ENCODE measurements around the gene PTPRM. TPM values are rescaled to one million over a fixed set of nuclear protein-coding genes. Genes with fewer than 3 reads are reported as not detected.

The PTPRM gene
- total RNA-seq, 1 donor from 2014 or later = 11.5 TPM

DNA sequence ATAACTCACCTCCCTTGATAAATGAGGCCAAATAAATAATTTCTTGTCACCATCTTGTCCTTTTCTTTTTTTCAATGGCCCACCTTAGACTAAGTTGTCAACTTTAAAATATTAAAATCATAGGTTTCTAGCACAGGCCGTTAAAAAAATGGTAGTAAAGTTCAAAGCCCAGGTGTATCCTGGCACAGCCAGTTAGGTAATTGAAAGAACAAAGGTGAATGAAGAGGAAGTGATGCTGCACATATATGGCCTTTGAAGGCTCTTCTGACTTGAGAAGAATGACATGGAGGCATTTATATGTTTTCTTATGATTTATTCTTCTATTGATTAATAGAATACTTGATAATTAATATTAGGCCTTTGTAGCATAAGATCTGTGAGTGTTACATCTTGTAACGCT, 208.7 kb downstream of the PTPRM start:
- no peaks in the 10 kb centered on the region for H3K27me3 Mint-ChIP-seq
- H3K4me1 Mint-ChIP-seq = no peaks in the 10 kb centered on the region
- H3K9me3 Mint-ChIP-seq = no peaks in the 10 kb centered on the region
- H3K36me3 Mint-ChIP-seq (ENCODE audit: low read depth) = no peaks in the 10 kb centered on the region
- intact Hi-C loops (cut with micrococcal nuclease) = no loop called here
- no peak overlapping the region for H3K27ac Mint-ChIP-seq
- DNase-seq = no peak
- H3K4me3 Mint-ChIP-seq = no peak overlapping the region

DNA sequence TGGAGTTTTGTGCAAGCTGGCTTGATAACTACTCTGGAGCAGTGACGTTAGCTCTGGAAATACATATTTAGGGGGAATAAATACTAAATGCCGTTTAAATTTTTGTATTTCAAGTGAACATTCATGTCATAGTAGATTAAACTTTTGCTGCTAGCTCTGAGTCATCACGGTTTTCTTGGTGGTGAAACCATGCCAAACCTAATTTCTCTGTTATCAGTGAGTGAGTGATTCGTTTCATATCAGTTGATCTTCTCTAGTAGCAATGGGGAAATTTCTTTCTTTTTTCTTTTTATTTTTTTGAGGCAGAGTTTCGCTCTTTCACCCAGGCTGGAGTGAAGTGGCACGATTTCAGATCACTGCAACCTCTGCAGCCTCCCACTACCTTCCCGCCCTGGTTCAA, 211.1 kb downstream of the PTPRM start:
- H3K4me1 Mint-ChIP-seq = no peaks in the 10 kb centered on the region
- H3K9me3 Mint-ChIP-seq = no peaks in the 10 kb centered on the region
- H3K36me3 Mint-ChIP-seq (ENCODE audit: low read depth) = no peaks in the 10 kb centered on the region
- no peak overlapping the region for H3K4me3 Mint-ChIP-seq
- no peak overlapping the region for H3K27ac Mint-ChIP-seq
- no peaks in the 10 kb centered on the region for H3K27me3 Mint-ChIP-seq
- intact Hi-C loops (cut with micrococcal nuclease) = no loop called here
- no peak for DNase-seq

DNA sequence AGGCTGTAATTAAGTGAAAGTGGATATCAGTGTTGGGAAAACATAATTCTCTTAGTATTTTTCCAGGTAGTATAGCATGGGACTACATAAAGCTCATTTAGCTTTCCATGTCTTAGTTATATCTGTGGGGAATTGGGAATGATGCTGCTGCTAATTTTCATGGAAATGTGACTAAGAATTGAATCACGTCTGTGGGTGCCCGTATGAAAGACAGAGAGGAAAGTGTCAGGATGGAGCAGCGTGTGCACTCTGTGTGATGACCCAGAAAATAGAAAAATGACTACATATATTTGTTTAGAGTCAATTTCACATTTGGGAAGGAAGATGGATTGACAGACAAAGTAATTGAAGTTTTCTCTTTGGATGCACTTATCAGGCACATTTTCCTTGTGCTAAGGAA, 212.1 kb downstream of the PTPRM start:
- Mint-ChIP-seq H3K9me3 (no peaks in the 10 kb centered on the region), H3K27me3 (no peaks in the 10 kb centered on the region), H3K4me3 (no peak overlapping the region), H3K27ac (no peak overlapping the region), H3K4me1 (no peaks in the 10 kb centered on the region), H3K36me3 (ENCODE audit: low read depth) (no peaks in the 10 kb centered on the region)
- intact Hi-C loops (cut with micrococcal nuclease) = no loop called here
- DNase-seq = no peak

DNA sequence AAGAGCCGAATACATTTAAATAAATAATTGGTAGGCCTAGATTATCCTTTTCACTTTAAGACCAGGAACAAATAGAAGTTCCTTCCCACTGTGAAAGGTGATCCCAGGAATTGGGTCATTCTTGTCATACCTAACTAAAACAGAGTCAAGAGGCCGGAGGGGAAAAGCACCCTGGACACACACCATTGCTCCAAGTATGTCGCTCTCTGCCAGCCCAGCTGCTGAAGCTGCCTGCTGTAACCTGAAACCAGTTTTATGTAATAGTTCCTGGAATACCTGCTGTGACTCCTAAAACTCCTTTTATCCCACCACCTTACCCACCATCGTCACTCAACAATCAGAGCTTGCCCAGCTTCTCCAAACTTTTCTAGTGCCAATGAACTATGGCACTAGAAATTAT, 217.1 kb downstream of the PTPRM start:
- intact Hi-C loops (cut with micrococcal nuclease) = no loop called here
- no peak overlapping the region for H3K4me3 Mint-ChIP-seq
- H3K4me1 Mint-ChIP-seq = no peaks in the 10 kb centered on the region
- H3K27ac Mint-ChIP-seq = no peak overlapping the region
- no peak for DNase-seq
- H3K27me3 Mint-ChIP-seq = no peaks in the 10 kb centered on the region
- H3K9me3 Mint-ChIP-seq = peaks cover 4% of the 10 kb centered on the region
- no peaks in the 10 kb centered on the region for H3K36me3 Mint-ChIP-seq (ENCODE audit: low read depth)

DNA sequence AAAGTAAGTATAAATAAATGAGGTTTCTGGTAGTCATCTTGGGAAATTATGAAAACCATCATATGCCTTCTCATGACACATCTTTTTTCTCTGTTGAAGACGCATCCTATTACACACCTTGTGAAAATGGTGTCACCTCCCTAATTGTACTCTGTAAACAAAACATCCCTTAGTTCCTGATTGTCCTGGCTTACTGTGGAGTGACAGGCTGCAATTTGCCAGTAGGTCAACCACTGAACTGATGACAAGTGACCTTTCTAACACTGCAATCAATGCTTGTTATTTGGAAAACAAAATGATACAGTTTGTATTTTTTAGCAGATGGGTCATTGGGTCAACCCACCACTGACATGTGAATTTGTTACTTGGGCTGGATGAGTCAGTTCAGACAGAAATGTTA, 219.5 kb downstream of the PTPRM start:
- no peak for DNase-seq
- intact Hi-C loops (cut with micrococcal nuclease) = no loop called here
- no peak overlapping the region for H3K4me3 Mint-ChIP-seq
- no peaks in the 10 kb centered on the region for H3K27me3 Mint-ChIP-seq
- H3K36me3 Mint-ChIP-seq (ENCODE audit: low read depth) = no peaks in the 10 kb centered on the region
- no peaks in the 10 kb centered on the region for H3K4me1 Mint-ChIP-seq
- peaks cover 4% of the 10 kb centered on the region for H3K9me3 Mint-ChIP-seq
- no peak overlapping the region for H3K27ac Mint-ChIP-seq

DNA sequence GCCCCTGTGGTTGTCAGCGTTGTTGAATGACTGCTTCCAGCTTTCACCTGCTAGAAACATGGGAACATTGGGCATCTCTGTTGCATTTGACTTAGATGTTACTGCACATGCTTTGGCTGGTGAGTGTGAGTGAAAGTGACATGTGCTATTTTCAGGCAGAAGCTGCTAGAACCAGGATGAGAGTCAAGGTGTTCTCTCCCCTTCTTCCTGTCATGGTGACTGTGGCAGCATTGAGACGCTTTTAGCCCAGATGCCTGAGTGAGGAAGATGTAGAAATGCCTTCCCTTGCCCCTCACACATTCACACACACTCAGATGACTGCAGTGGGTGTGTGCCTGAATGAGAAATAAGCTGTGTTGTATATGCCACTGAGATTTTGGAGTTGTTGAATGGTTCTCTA, 220.2 kb downstream of the PTPRM start:
- Mint-ChIP-seq H3K27me3 (no peaks in the 10 kb centered on the region), H3K4me1 (no peaks in the 10 kb centered on the region), H3K27ac (no peak overlapping the region), H3K4me3 (no peak overlapping the region), H3K36me3 (ENCODE audit: low read depth) (no peaks in the 10 kb centered on the region), H3K9me3 (peaks cover 4% of the 10 kb centered on the region)
- DNase-seq = no peak
- intact Hi-C loops (cut with micrococcal nuclease) = no loop called here

DNA sequence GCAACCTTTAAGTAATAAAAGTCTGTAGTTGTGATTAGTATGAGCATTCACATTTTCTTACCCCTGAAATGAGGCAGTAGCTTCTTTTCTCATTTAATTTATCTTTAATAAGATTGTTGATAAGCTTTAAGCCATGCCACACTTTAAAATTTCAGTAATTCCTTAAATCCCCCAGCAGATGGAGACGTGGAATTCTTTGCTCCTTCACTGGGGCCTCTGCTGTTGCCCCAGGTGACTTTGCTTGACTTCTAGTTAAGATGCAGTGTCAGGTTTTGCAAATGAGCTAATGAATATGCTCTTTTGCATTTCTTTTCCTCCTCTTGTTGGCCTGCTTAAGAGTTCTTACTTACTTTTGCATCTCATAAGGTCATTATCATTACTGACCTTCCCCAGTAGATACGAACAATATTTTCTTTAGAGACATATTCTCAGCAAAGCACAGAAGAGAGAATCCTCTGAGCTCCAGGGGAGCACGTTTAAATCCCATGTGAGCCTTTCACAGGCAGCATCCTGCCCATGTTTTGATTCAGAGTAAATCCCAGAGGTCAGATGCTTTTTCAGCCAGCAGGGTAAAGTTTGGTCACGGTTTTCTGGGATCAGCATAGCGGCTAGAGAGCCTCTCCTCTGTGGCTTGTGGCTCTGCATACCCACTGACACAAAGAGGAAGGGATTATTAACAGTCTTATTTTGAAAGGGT, 222.9 kb downstream of the PTPRM start:
- H3K27ac Mint-ChIP-seq = no peak overlapping the region
- H3K9me3 Mint-ChIP-seq = peaks cover 4% of the 10 kb centered on the region
- no peaks in the 10 kb centered on the region for H3K36me3 Mint-ChIP-seq (ENCODE audit: low read depth)
- intact Hi-C loops (cut with micrococcal nuclease) = no loop called here
- DNase-seq = no peak
- H3K4me1 Mint-ChIP-seq = no peaks in the 10 kb centered on the region
- no peaks in the 10 kb centered on the region for H3K27me3 Mint-ChIP-seq
- H3K4me3 Mint-ChIP-seq = no peak overlapping the region

DNA sequence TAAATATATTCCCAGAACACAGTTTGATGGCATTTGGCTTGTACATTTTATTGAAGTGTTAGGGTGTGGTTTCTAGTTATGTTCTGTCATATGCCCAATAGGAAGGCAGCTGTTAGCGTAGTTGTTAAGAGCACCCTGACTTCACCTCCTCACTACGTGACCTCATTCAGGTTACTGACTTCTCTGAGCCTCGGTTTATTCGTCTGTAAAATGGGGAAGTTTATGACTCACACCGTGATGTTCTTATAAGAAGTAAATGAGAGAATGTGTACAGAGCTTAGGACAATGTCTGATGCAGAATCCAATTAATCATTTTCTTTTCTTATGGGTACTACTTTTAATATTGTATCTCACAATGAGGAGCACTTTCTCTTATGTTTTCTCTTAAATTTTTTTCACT, 226.0 kb downstream of the PTPRM start:
- Mint-ChIP-seq H3K27me3 (no peaks in the 10 kb centered on the region), H3K27ac (no peak overlapping the region), H3K4me1 (no peaks in the 10 kb centered on the region), H3K9me3 (no peaks in the 10 kb centered on the region), H3K36me3 (ENCODE audit: low read depth) (no peaks in the 10 kb centered on the region), H3K4me3 (no peak overlapping the region)
- no peak for DNase-seq
- intact Hi-C loops (cut with micrococcal nuclease) = no loop called here

DNA sequence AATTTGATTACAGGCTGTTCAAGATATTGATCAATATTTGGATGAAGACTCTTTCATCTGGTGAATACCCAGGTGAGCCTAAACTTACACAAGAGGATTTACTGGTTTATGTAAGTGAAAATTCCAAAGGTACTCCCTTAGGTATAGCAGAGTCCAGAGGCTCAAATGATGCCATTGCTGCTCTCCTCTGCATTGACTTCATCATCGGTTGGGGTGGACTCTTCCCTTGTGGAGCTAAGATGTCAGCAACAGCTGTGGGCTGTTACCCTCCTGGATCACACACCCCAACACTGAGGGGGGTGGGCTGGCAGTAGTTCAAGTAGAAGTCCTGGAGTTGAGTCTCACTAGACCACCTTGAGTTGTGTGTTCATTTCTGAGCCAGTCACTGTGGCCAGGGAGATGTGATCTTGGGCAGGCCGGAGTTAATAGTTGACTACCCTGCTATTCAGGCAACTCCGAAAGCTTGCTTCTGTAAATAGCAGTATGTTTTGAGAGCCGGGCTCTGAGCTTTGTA, 236.9 kb downstream of the PTPRM start:
- Mint-ChIP-seq H3K4me1 (peaks cover 2% of the 10 kb centered on the region), H3K36me3 (ENCODE audit: low read depth) (no peaks in the 10 kb centered on the region)

DNA sequence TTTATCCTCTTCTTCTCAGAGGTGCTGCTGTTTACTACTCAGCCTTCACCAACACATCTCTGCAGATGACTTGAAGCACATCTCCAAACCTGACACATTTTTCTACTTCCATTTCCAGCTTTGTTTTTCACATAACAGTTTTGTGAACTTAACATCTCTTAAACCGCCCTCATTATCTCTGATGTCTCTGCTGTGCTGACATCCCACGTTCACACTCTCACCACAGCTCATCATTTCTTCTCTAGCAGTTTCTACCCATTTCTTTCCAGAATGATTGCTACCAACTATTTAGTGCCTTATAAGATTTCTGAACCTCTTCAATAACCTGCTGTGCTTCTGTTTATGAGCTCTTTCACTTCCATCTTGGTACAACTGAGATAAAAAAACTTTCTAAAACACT, 238.0 kb downstream of the PTPRM start:
- Mint-ChIP-seq H3K4me3 (no peak overlapping the region), H3K9me3 (no peaks in the 10 kb centered on the region), H3K36me3 (ENCODE audit: low read depth) (no peaks in the 10 kb centered on the region), H3K27me3 (no peaks in the 10 kb centered on the region), H3K27ac (no peak overlapping the region), H3K4me1 (peaks cover 2% of the 10 kb centered on the region)
- DNase-seq = no peak
- intact Hi-C loops (cut with micrococcal nuclease) = no loop called here

More for the DNA sequence above, 236.9 kb downstream of the PTPRM start:
- Mint-ChIP-seq H3K9me3 (no peaks in the 10 kb centered on the region), H3K27me3 (no peaks in the 10 kb centered on the region), H3K4me3 (no peak overlapping the region), H3K27ac (no peak overlapping the region)
- DNase-seq = no peak
- intact Hi-C loops (cut with micrococcal nuclease) = no loop called here

DNA sequence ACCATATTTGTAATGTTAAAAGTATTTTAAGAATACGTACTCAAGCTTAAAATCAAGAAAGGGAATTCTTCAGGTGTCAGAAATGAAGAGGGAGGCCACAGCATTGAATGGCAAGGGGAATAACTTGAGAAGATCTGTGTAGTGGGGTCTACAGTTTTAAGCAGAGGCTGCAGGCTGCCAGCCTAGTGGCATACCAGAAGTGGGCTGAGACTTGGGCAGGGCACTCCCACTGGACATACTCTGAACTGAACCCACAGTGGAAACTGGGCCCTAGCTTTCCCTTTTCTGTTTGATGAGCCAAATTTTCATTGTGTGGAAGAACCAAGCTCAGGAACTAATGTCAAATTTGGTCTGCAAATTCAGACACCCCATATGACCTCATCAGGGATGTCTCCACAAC, 238.8 kb downstream of the PTPRM start:
- H3K36me3 Mint-ChIP-seq (ENCODE audit: low read depth) = no peaks in the 10 kb centered on the region
- DNase-seq = no peak
- H3K4me3 Mint-ChIP-seq = no peak overlapping the region
- no peaks in the 10 kb centered on the region for H3K9me3 Mint-ChIP-seq
- intact Hi-C loops (cut with micrococcal nuclease) = no loop called here
- H3K4me1 Mint-ChIP-seq = peaks cover 2% of the 10 kb centered on the region
- H3K27me3 Mint-ChIP-seq = no peaks in the 10 kb centered on the region
- H3K27ac Mint-ChIP-seq = no peak overlapping the region

DNA sequence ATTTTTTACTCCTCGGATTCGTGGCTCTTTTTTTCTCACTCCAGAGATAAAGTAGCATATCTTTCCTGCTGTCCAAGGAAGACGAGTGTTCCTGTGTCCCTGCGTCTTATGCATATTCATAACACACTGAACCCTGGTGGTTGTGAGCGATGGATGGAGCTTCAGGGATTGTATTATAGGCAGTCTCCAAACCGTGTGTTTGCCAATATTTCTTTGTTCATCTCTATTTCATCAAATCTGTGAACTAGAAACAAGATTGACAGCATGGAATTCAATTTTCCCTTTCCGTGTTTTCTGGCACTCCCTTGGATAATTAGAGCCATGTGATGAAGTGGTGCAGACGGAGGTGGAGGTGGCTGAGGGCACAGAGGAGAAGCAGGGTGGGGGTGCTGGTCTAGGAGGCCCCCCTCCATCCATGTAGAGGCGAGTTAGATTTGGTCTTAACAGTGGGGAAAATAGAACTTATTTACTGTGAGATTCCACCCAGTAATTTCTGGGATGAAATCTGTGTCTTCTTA, 240.9 kb downstream of the PTPRM start:
- no peak for DNase-seq
- Mint-ChIP-seq H3K36me3 (ENCODE audit: low read depth) (no peaks in the 10 kb centered on the region), H3K4me3 (no peak overlapping the region), H3K27ac (no peak overlapping the region), H3K9me3 (no peaks in the 10 kb centered on the region), H3K4me1 (peaks cover 2% of the 10 kb centered on the region), H3K27me3 (no peaks in the 10 kb centered on the region)
- intact Hi-C loops (cut with micrococcal nuclease) = no loop called here

DNA sequence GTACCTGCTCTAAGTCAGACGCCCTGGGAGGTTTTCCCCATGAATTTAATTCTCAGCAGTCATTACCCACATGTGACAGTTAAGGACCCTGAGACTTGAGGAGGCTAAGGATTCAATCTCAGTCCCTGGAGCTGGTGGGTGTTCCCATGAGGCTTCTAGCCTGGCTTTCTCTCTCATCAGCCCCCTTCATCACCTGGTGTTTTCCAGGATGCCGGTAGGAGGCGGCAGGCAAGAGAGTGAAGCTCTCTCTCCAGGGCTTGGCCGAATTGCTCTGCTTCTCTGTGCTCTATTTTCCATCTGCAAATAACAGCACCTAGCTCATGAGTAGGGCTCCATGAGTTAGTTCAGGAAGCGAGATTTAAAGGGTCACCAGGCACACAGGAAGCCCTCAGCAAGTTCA, 241.9 kb downstream of the PTPRM start:
- Mint-ChIP-seq H3K27me3 (no peaks in the 10 kb centered on the region), H3K36me3 (ENCODE audit: low read depth) (no peaks in the 10 kb centered on the region), H3K4me1 (peaks cover 2% of the 10 kb centered on the region), H3K27ac (no peak overlapping the region), H3K9me3 (peaks cover 3% of the 10 kb centered on the region), H3K4me3 (no peak overlapping the region)
- no peak for DNase-seq
- intact Hi-C loops (cut with micrococcal nuclease) = no loop called here

DNA sequence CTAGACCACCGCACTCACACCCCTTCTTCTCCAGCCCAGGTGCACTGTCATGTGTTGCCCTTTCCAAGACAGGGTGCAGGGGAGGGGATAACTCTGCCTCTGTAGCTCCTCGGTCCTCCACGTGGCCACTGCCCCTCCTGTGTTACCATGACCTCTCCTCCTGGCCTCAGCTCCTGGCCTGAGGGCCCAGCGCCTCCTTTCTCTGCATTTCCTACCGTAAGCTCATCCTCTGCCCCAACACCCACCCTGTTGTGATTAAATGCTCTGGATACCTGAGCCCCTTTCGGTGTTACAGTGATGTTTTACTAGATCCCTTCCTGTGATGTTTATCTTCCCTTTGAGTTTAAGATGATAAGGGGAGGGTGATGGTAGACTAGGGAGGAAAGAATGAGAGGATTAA, 242.3 kb downstream of the PTPRM start:
- intact Hi-C loops (cut with micrococcal nuclease) = no loop called here
- peaks cover 4% of the 10 kb centered on the region for H3K9me3 Mint-ChIP-seq
- no peak overlapping the region for H3K27ac Mint-ChIP-seq
- H3K4me1 Mint-ChIP-seq = peaks cover 2% of the 10 kb centered on the region
- no peaks in the 10 kb centered on the region for H3K27me3 Mint-ChIP-seq
- DNase-seq = no peak
- H3K4me3 Mint-ChIP-seq = no peak overlapping the region
- H3K36me3 Mint-ChIP-seq (ENCODE audit: low read depth) = no peaks in the 10 kb centered on the region

DNA sequence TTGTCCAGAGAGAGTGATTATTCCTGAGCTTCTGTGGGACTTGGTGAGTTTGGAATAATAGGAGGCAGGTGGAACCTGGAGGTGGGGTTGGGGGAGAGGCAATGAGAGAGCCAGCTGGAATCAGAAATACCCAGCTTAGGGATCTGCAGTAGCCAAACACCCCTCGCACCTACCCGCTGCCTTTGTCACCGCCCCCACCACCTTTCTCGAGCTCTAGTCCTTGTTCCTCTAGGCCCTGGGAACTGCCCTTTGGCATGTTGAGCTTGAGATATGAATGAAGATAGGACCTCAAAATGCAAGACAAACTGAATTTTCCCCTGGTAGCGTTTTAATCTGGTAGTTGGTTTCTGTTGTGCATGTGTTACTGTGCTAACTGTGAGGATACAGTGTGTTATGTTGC, 242.9 kb downstream of the PTPRM start:
- Mint-ChIP-seq H3K9me3 (peaks cover 4% of the 10 kb centered on the region), H3K36me3 (ENCODE audit: low read depth) (no peaks in the 10 kb centered on the region)
- intact Hi-C loops (cut with micrococcal nuclease) = no loop called here

More for the DNA sequence above, 242.9 kb downstream of the PTPRM start:
- Mint-ChIP-seq H3K4me1 (peaks cover 1% of the 10 kb centered on the region), H3K27ac (no peak overlapping the region), H3K27me3 (no peaks in the 10 kb centered on the region), H3K4me3 (no peak overlapping the region)
- no peak for DNase-seq

Data from activated CD4-positive, alpha-beta T cell treated with anti-CD3 and anti-CD28 coated beads, Interleukin-2, amount 10 ng/mL, durations not matched to agents 24 days and 14 days (primary cell).